NCI-H82 (cell line): ENCODE results near the gene CDC42EP1.
A peak's percentile ranks its signal among the peaks of the same experiment; 100 is the strongest.
"Not testable (repeated sequence)": the region's sequence is repeated elsewhere in the genome, so short reads cannot be mapped to it uniquely, and the experiment has no call there.

Source experiments
- DNase-seq: peaks from one replicate; lab custom pipeline; 2025; lab: John Stamatoyannopoulos, UW

CDC42EP1 gene

GRCh38 chr22:37581504-37581903 lies 21.2 kb downstream of the CDC42EP1 start:
- DNase-seq: no peak

GRCh38 chr22:37582526-37582925 lies 22.2 kb downstream of the CDC42EP1 start:
- no peak for DNase-seq

GRCh38 chr22:37588546-37589215 lies 28.4 kb downstream of the CDC42EP1 start:
- peak; percentile 42 for DNase-seq

GRCh38 chr22:37589636-37590035 lies 29.4 kb downstream of the CDC42EP1 start:
- no peak for DNase-seq

- DNase-seq: not testable (repeated sequence)
These were observed 30.8 kb downstream of the CDC42EP1 start for GRCh38 chr22:37591081-37591480.

- DNase-seq: no peak
These were observed 31.6 kb downstream of the CDC42EP1 start for GRCh38 chr22:37591823-37592404.

GRCh38 chr22:37594237-37594636 lies 34.0 kb downstream of the CDC42EP1 start:
- no peak for DNase-seq

- no peak for DNase-seq
These were observed 38.9 kb downstream of the CDC42EP1 start for GRCh38 chr22:37599153-37599552.

- no peak for DNase-seq
These were observed 40.9 kb downstream of the CDC42EP1 start for GRCh38 chr22:37601203-37601539.

- DNase-seq: peak; percentile 82
These were observed 41.5 kb downstream of the CDC42EP1 start for GRCh38 chr22:37601540-37602442.

- not testable (repeated sequence) for DNase-seq
These were observed 42.4 kb downstream of the CDC42EP1 start for GRCh38 chr22:37602546-37603277.

- DNase-seq: no peak
These were observed 43.8 kb downstream of the CDC42EP1 start for GRCh38 chr22:37604074-37604473.

- no peak for DNase-seq
These were observed 44.6 kb downstream of the CDC42EP1 start for GRCh38 chr22:37604875-37605274.

GRCh38 chr22:37607010-37607934 lies 47.0 kb downstream of the CDC42EP1 start:
- peak; percentile 79 for DNase-seq

- no peak for DNase-seq
These were observed 47.7 kb downstream of the CDC42EP1 start for GRCh38 chr22:37607935-37608476.

GRCh38 chr22:37608477-37609239 lies 48.4 kb downstream of the CDC42EP1 start, which contains the start of gene GGA1:
TSS of gene GGA1 (plus strand) at chr22:37608834. CDS start at chr22:37608861, 27 bp downstream.
- peak; percentile 97 for DNase-seq

GRCh38 chr22:37609240-37610152 lies 49.2 kb downstream of the CDC42EP1 start:
- DNase-seq: peak; percentile 58

GRCh38 chr22:37610153-37610475 lies 49.8 kb downstream of the CDC42EP1 start:
- not testable (repeated sequence) for DNase-seq
